AG20443 (cell line): ENCODE data around the gene JDP2.
"Not testable (repeated sequence)": the region's sequence is repeated elsewhere in the genome, so short reads cannot be mapped to it uniquely, and the experiment has no call there.

ENCODE experiments used
- DNase-seq: peaks from one replicate; pipeline ENCODE4 v3.0.0; 2012; ENCODE audit warnings: low spot score, mixed read lengths

The JDP2 gene

GRCh38 chr14:75456069-75456996 lies 28.5 kb downstream of the JDP2 start:
- no peak for DNase-seq

- no peak for DNase-seq
Measured at GRCh38 chr14:75456997-75457335, 29.1 kb downstream of the JDP2 start.

GRCh38 chr14:75457648-75458165 lies 29.9 kb downstream of the JDP2 start:
- no peak for DNase-seq

GRCh38 chr14:75458305-75458704 lies 30.5 kb downstream of the JDP2 start:
- no peak for DNase-seq

- DNase-seq, result peak; percentile 32
Measured at GRCh38 chr14:75459099-75459741, 31.4 kb downstream of the JDP2 start.

GRCh38 chr14:75459791-75460190 lies 32.0 kb downstream of the JDP2 start:
- no peak for DNase-seq

GRCh38 chr14:75460394-75460793 lies 32.6 kb downstream of the JDP2 start:
- DNase-seq, result no peak

- no peak for DNase-seq
Measured at GRCh38 chr14:75461303-75461702, 33.5 kb downstream of the JDP2 start.

- no peak for DNase-seq
Measured at GRCh38 chr14:75461755-75462349, 34.0 kb downstream of the JDP2 start.

- no peak for DNase-seq
Measured at GRCh38 chr14:75464626-75465025, 36.8 kb downstream of the JDP2 start.

GRCh38 chr14:75467763-75468162 lies 39.9 kb downstream of the JDP2 start:
- no peak for DNase-seq

- DNase-seq, result no peak
Measured at GRCh38 chr14:75469164-75469563, 41.3 kb downstream of the JDP2 start.

GRCh38 chr14:75469606-75470237 lies 41.9 kb downstream of the JDP2 start:
- no peak for DNase-seq

- DNase-seq, result no peak
Measured at GRCh38 chr14:75470238-75470797, 42.5 kb downstream of the JDP2 start.

- no peak for DNase-seq
Measured at GRCh38 chr14:75471059-75471458, 43.2 kb downstream of the JDP2 start.

- DNase-seq, result not testable (repeated sequence)
Measured at GRCh38 chr14:75474127-75474526, 46.3 kb downstream of the JDP2 start.

GRCh38 chr14:75476274-75476995 lies 48.6 kb downstream of the JDP2 start:
- no peak for DNase-seq

- no peak for DNase-seq
Measured at GRCh38 chr14:75477881-75478280, 50.1 kb downstream of the JDP2 start.

- no peak for DNase-seq
Measured at GRCh38 chr14:75479770-75480600, 52.2 kb downstream of the JDP2 start.

GRCh38 chr14:75482366-75482765 lies 54.5 kb downstream of the JDP2 start:
- no peak for DNase-seq
